GM04504 (cell line): Measurements from ENCODE around the gene AOAH.
"Not testable (repeated sequence)": the region's sequence is repeated elsewhere in the genome, so short reads cannot be mapped to it uniquely, and the experiment has no call there.

Experiments
- DNase-seq: peaks from one replicate; pipeline ENCODE4 v3.0.0-alpha.2; 2012; ENCODE audit warnings: low read depth

Gene AOAH

DNA sequence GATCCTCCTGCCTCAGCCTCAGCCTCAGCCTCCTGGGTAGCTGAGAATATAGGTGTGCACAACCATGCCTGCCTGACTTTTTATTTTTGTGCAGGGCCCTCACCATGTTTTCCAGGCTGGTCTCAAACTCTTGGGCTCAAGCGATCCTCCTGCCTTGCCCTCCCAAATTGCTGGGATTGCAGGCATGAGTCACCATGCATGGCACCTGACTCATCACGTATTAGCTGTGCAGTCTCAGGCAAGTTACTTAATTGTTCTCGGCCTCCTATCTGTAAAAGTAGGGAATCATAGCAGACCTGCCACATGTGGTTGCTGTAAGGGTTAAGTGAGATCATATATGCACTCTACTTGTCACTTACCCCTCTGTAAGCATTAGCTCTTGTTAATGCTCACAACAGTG is 217.5 kb downstream of the AOAH start:
- DNase-seq = no peak

DNA sequence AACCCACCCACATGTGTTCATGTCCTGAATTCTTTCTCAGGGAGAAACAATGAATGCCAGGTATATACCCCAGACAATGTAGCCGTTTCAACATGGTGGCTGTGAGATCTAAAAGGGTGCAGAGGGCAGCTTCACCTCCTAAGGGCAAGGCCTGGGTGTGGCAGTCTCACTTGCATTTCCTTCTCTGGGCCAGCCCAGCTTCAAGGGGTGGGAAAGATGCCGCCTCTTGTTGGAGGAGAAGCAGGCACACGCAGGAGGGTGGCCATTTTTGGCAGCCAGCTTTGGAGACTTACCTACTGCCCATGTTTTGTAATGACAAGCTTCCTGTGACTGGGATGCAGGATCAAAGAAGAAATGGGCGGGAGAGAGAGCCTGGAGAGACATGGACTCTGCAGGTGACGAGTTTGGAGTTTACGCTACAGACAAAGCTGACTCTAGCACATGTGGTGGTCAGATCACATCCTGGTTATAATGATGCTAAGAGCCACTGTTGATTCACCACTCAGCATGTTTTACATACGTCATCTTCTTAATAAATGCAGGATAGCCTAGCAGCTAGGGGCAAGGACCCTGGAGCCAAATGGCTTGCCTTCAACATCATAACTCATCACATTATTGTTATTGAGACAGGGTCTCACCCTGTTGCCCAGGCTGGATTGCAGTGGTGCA is 218.0 kb downstream of the AOAH start:
- no peak for DNase-seq

GRCh38 chr7:36504617-36505016 is 219.7 kb downstream of the AOAH start:
- not testable (repeated sequence) for DNase-seq

DNA sequence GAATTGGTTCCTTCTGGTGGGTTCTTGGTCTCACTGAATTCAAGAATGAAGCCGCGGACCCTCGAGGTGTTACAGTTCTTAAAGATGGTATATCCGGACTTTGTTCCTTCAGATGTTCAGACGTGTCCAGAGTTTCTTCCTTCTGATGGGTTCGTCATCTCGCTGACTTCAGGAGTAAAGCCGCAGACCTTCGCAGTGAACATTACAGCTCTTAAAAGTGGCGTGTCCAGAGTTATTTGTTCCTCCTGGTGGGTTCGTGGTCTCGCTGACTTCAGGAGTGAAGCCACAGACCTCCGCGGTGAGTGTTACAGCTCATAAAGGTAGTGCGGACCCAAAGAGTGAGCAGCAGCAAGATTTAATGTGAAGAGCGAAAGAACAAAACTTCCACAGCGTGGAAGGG is 220.1 kb downstream of the AOAH start:
- DNase-seq = not testable (repeated sequence)

GRCh38 chr7:36497775-36498174 is 226.5 kb downstream of the AOAH start:
- no peak for DNase-seq

DNA sequence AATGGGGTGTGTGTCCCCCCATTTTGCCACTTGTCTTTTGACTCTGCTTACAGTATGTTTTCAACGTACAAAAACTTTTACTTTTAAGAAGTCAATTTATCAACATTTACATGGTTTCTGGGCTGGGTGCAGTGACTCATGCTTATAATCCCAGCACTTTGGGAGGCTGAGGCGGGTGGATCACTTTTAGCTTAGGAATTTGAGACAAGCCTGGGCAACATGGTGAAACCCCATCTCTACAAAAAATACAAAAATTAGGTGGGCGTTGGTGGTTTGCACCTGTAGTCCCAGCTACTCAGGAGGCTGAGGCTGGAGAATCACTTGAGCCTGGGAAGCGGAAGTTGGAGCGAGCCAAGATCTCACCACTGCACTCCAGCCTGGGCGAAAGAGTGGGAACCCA is 227.1 kb downstream of the AOAH start:
- not testable (repeated sequence) for DNase-seq

DNA sequence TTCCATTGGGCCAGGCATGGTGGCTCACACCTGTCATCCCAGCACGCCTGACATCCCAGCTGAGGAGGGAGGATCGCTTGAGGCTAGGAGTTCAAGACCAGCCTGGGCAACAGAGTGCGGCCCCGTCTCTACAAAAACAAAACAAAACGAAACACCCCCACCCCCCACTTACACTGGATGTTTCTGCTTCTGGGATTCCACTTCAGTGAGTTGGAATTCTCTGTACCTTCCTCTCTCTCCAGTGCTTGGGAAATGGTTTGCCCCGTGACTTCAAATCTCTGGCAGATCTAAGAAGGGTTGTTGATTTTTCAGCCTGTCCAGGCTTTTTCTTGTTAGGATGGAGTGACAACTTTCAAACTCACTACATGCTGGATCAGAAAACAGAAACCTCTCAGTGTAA is 227.7 kb downstream of the AOAH start:
- DNase-seq = no peak

- DNase-seq = no peak
Observed at GRCh38 chr7:36491317-36491716, 233.0 kb downstream of the AOAH start.

GRCh38 chr7:36490419-36490830 is 233.9 kb downstream of the AOAH start:
- no peak for DNase-seq

DNA sequence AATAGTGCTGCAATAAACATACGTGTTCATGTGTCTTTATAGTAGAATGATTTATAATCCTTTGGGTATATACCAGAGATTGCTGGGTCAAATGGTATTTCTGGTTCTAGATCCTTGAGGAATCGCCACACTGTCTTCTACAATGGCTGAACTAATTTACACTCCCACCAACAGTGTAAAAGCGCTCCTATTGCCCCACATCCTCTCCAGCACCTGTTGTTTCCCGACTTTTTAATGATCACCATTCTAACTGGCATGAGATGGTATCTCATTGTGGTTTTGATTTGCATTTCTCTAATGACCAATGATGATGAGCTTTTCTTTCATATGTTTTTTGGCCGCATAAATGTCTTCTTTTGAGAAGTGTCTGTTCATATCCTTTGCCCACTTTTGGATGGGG is 235.6 kb downstream of the AOAH start:
- not testable (repeated sequence) for DNase-seq

- peak; percentile 6 for DNase-seq
Observed at GRCh38 chr7:36487756-36488336, 236.4 kb downstream of the AOAH start.

DNA sequence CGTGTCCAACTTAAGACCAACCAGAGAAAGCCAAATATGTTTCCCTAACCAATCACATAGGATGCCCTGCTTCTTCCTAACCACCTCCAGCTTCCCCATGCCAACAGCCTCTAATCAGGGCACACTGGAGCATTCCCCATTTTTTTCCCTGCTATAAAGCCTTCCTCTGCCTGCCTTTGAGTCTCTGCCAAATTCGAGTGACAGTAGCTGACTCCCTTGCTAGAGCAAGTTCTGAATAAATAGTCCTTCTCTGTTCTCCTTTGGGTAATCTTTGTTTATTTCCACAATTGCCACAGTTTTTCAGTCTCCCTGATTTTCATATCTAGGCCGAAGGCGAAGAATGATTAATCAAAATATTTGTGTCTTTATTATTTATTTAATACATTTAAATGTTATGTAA is 238.0 kb downstream of the AOAH start:
- DNase-seq = no peak

DNA sequence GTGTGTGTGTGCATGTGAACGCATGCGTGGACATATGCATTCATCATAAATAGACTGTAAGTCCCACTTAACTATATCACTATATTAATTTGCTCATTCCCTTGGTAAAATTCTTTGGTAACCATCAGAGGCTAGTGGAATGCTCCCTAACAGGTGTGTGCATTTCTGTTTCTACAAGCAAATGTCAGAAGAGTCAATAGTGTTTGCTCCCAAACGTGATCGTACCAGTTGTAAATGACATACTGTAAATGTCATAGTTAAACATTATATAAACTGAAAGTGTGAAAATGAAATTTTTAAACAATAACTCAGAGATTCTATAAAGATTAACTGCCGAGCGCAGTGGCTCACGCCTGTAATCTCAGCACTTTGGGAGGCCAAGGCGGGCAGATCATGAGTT is 240.0 kb downstream of the AOAH start:
- no peak for DNase-seq

GRCh38 chr7:36483853-36484252 is 240.4 kb downstream of the AOAH start:
- DNase-seq = not testable (repeated sequence)

GRCh38 chr7:36478745-36479144 is 245.5 kb downstream of the AOAH start:
- no peak for DNase-seq

- no peak for DNase-seq
Observed at GRCh38 chr7:36475381-36475780, 248.9 kb downstream of the AOAH start.

- DNase-seq = no peak
Observed at GRCh38 chr7:36475011-36475342, 249.3 kb downstream of the AOAH start.

DNA sequence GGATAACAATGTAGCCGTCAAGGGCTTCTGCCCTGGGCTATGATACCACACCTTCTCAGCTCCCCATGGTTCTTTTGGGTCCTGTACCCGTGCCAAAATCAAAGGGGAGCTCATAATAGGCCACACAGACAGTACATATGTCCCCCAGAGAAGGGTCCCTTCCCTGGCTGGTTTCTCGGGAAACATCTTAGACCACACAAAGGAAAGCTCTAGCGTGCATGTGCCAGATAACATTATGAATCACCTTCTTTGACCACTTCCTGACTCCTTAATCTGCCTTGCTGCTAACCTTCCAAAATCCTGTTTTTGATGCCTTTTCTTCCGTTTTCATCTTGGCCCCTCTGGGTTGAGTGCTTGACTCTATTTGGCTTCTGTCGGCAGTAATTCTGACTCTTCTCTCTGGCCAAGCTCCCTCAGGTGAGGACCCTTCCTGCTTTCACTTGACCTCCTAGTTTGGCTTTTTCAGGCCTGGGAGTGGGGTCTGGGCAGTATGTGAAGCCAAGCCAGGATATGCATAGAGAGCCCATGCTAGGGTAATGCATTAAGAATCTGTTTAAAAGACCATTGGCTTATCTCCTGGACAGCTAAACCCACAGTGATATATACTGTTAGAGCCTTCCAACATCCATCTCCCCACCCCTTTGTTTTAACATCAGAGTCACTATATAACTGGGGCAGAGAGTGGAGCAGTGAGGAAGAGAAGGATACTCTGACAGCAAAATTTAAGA is 249.8 kb downstream of the AOAH start:
- no peak for DNase-seq

DNA sequence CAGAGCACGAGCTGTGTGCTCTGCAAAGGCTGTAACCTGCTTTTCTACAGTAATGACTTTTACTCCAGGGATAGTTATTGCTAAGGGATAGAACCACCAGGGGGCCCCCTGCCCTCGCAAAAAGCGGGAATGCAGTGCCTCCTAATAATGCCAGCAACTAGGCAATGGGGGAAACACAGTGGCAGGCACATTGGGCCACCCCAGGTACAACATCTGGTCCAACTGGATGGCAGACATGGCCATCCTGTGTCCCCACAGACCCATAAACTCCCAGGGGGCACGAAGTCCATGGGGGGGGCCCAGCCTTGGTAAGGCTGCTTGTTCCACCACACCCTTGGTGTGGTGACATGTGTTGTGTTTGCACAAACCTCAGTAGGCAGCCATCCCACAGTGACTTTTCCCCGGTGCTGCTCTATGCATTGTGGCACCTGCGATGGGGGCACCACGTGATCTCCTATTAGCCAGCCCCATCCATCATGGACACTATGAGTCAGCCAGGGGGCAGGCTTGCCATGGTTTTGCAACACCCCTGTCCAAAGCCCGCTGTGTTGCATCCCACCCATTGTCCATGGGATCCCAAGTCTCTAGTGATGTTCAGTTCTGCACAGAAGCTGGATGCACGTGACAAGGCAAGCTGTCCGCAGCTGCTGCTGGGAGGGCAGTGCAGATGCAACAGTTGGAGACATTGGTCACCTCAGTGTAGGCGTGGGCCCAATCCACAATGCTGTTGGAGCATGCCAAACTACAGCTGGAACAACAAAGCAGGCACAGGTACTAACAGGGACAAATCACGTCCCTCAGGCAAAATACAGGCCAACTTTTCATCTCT is 250.6 kb downstream of the AOAH start:
- no peak for DNase-seq

- no peak for DNase-seq
Observed at GRCh38 chr7:36472141-36472729, 252.1 kb downstream of the AOAH start.

DNA sequence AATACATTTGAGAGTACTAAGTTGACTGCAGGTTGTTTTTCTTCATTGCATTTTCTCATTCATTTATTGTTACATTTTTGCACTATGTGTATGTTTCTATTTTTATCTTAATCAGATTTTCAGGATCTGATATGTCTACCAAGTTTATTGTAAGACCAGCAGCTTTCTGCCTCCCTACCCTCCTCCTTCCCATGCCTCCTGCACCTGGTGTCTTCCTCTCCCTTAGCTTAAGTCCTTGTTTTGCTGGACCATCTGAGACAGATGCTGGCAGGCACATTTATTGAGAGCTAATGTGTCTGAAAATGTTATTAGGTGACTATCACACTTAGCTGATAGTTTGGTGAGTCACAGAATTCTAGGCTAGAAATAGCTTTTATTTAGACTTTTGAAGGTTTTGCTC is 255.1 kb downstream of the AOAH start:
- DNase-seq = no peak

- no peak for DNase-seq
Observed at GRCh38 chr7:36468370-36469101, 255.8 kb downstream of the AOAH start.
